ENCODE results near the gene MYT1.

MYT1 gene

GRCh38 chr20:64238115-64238825, 74.0 kb downstream of the MYT1 start:
- no peak overlapping the region for H3K4me3 ChIP-seq (ENCODE audit: low read depth in 1 of 2, low read length in 2 of 2)
- no peaks in the 10 kb centered on the region for H3K36me3 ChIP-seq (ENCODE audit: control insufficient read depth in 1 of 2, insufficient read depth in 2 of 2, low read length in 2 of 2)
- no peaks in the 10 kb centered on the region for H3K9me3 ChIP-seq (ENCODE audit: control insufficient read depth in 1 of 2, low read length in 2 of 2)
- H3K27me3 ChIP-seq (ENCODE audit: control insufficient read depth in 1 of 2, insufficient read depth in 2 of 2, low read length in 2 of 2), result no peaks in the 10 kb centered on the region
- H3K27ac ChIP-seq (ENCODE audit: low read depth, low read length), result no peak overlapping the region
- H3K9ac ChIP-seq (ENCODE audit: low read depth in 1 of 2, low read length in 2 of 2), result no peak overlapping the region
- H3K4me1 ChIP-seq (ENCODE audit: control insufficient read depth in 1 of 2, insufficient read depth in 2 of 2, low read length in 2 of 2), result no peaks in the 10 kb centered on the region

GRCh38 chr20:64238851-64239387, 74.7 kb downstream of the MYT1 start:
- H3K27me3 ChIP-seq (ENCODE audit: control insufficient read depth in 1 of 2, insufficient read depth in 2 of 2, low read length in 2 of 2), result no peaks in the 10 kb centered on the region
- H3K27ac ChIP-seq (ENCODE audit: low read depth, low read length), result no peak overlapping the region
- H3K36me3 ChIP-seq (ENCODE audit: control insufficient read depth in 1 of 2, insufficient read depth in 2 of 2, low read length in 2 of 2), result no peaks in the 10 kb centered on the region
- H3K4me1 ChIP-seq (ENCODE audit: control insufficient read depth in 1 of 2, insufficient read depth in 2 of 2, low read length in 2 of 2), result no peaks in the 10 kb centered on the region
- H3K9me3 ChIP-seq (ENCODE audit: control insufficient read depth in 1 of 2, low read length in 2 of 2), result no peaks in the 10 kb centered on the region
- no peak overlapping the region for H3K9ac ChIP-seq (ENCODE audit: low read depth in 1 of 2, low read length in 2 of 2)
- H3K4me3 ChIP-seq (ENCODE audit: low read depth in 1 of 2, low read length in 2 of 2), result no peak overlapping the region

- H3K27me3 ChIP-seq (ENCODE audit: control insufficient read depth in 1 of 2, insufficient read depth in 2 of 2, low read length in 2 of 2), result no peaks in the 10 kb centered on the region
- H3K36me3 ChIP-seq (ENCODE audit: control insufficient read depth in 1 of 2, insufficient read depth in 2 of 2, low read length in 2 of 2), result no peaks in the 10 kb centered on the region
- H3K9ac ChIP-seq (ENCODE audit: low read depth in 1 of 2, low read length in 2 of 2), result no peak overlapping the region
- no peak overlapping the region for H3K4me3 ChIP-seq (ENCODE audit: low read depth in 1 of 2, low read length in 2 of 2)
- H3K4me1 ChIP-seq (ENCODE audit: control insufficient read depth in 1 of 2, insufficient read depth in 2 of 2, low read length in 2 of 2), result no peaks in the 10 kb centered on the region
- H3K9me3 ChIP-seq (ENCODE audit: control insufficient read depth in 1 of 2, low read length in 2 of 2), result no peaks in the 10 kb centered on the region
- H3K27ac ChIP-seq (ENCODE audit: low read depth, low read length), result no peak overlapping the region
Measured at GRCh38 chr20:64239449-64240242, 75.4 kb downstream of the MYT1 start.

- Histone ChIP-seq H3K27ac (ENCODE audit: low read depth, low read length) (no peak overlapping the region), H3K9ac (ENCODE audit: low read depth in 1 of 2, low read length in 2 of 2) (no peak overlapping the region), H3K4me3 (ENCODE audit: low read depth in 1 of 2, low read length in 2 of 2) (no peak overlapping the region), H3K9me3 (ENCODE audit: control insufficient read depth in 1 of 2, low read length in 2 of 2) (no peaks in the 10 kb centered on the region), H3K36me3 (ENCODE audit: control insufficient read depth in 1 of 2, insufficient read depth in 2 of 2, low read length in 2 of 2) (no peaks in the 10 kb centered on the region), H3K27me3 (ENCODE audit: control insufficient read depth in 1 of 2, insufficient read depth in 2 of 2, low read length in 2 of 2) (no peaks in the 10 kb centered on the region), H3K4me1 (ENCODE audit: control insufficient read depth in 1 of 2, insufficient read depth in 2 of 2, low read length in 2 of 2) (no peaks in the 10 kb centered on the region)
Measured at GRCh38 chr20:64240243-64241015, 76.2 kb downstream of the MYT1 start.

GRCh38 chr20:64241061-64241460, 76.8 kb downstream of the MYT1 start:
- no peak overlapping the region for H3K4me3 ChIP-seq (ENCODE audit: low read depth in 1 of 2, low read length in 2 of 2)
- no peaks in the 10 kb centered on the region for H3K9me3 ChIP-seq (ENCODE audit: control insufficient read depth in 1 of 2, low read length in 2 of 2)
- H3K9ac ChIP-seq (ENCODE audit: low read depth in 1 of 2, low read length in 2 of 2), result no peak overlapping the region
- H3K27ac ChIP-seq (ENCODE audit: low read depth, low read length), result no peak overlapping the region
- no peaks in the 10 kb centered on the region for H3K4me1 ChIP-seq (ENCODE audit: control insufficient read depth in 1 of 2, insufficient read depth in 2 of 2, low read length in 2 of 2)
- no peaks in the 10 kb centered on the region for H3K27me3 ChIP-seq (ENCODE audit: control insufficient read depth in 1 of 2, insufficient read depth in 2 of 2, low read length in 2 of 2)
- no peaks in the 10 kb centered on the region for H3K36me3 ChIP-seq (ENCODE audit: control insufficient read depth in 1 of 2, insufficient read depth in 2 of 2, low read length in 2 of 2)

- Histone ChIP-seq H3K4me1 (ENCODE audit: control insufficient read depth in 1 of 2, insufficient read depth in 2 of 2, low read length in 2 of 2) (no peaks in the 10 kb centered on the region), H3K4me3 (ENCODE audit: low read depth in 1 of 2, low read length in 2 of 2) (no peak overlapping the region), H3K36me3 (ENCODE audit: control insufficient read depth in 1 of 2, insufficient read depth in 2 of 2, low read length in 2 of 2) (no peaks in the 10 kb centered on the region), H3K9ac (ENCODE audit: low read depth in 1 of 2, low read length in 2 of 2) (no peak overlapping the region), H3K27me3 (ENCODE audit: control insufficient read depth in 1 of 2, insufficient read depth in 2 of 2, low read length in 2 of 2) (no peaks in the 10 kb centered on the region), H3K27ac (ENCODE audit: low read depth, low read length) (no peak overlapping the region), H3K9me3 (ENCODE audit: control insufficient read depth in 1 of 2, low read length in 2 of 2) (no peaks in the 10 kb centered on the region)
Measured at GRCh38 chr20:64242003-64242796, 77.9 kb downstream of the MYT1 start.

GRCh38 chr20:64242797-64243475, 78.7 kb downstream of the MYT1 start:
- Histone ChIP-seq H3K27me3 (ENCODE audit: control insufficient read depth in 1 of 2, insufficient read depth in 2 of 2, low read length in 2 of 2) (no peaks in the 10 kb centered on the region), H3K9me3 (ENCODE audit: control insufficient read depth in 1 of 2, low read length in 2 of 2) (no peaks in the 10 kb centered on the region), H3K36me3 (ENCODE audit: control insufficient read depth in 1 of 2, insufficient read depth in 2 of 2, low read length in 2 of 2) (no peaks in the 10 kb centered on the region), H3K4me1 (ENCODE audit: control insufficient read depth in 1 of 2, insufficient read depth in 2 of 2, low read length in 2 of 2) (no peaks in the 10 kb centered on the region), H3K9ac (ENCODE audit: low read depth in 1 of 2, low read length in 2 of 2) (no peak overlapping the region), H3K27ac (ENCODE audit: low read depth, low read length) (no peak overlapping the region), H3K4me3 (ENCODE audit: low read depth in 1 of 2, low read length in 2 of 2) (no peak overlapping the region)

- H3K9ac ChIP-seq (ENCODE audit: low read depth in 1 of 2, low read length in 2 of 2), result no peak overlapping the region
- H3K4me1 ChIP-seq (ENCODE audit: control insufficient read depth in 1 of 2, insufficient read depth in 2 of 2, low read length in 2 of 2), result no peaks in the 10 kb centered on the region
- H3K4me3 ChIP-seq (ENCODE audit: low read depth in 1 of 2, low read length in 2 of 2), result no peak overlapping the region
- H3K27me3 ChIP-seq (ENCODE audit: control insufficient read depth in 1 of 2, insufficient read depth in 2 of 2, low read length in 2 of 2), result no peaks in the 10 kb centered on the region
- no peaks in the 10 kb centered on the region for H3K9me3 ChIP-seq (ENCODE audit: control insufficient read depth in 1 of 2, low read length in 2 of 2)
- no peaks in the 10 kb centered on the region for H3K36me3 ChIP-seq (ENCODE audit: control insufficient read depth in 1 of 2, insufficient read depth in 2 of 2, low read length in 2 of 2)
- H3K27ac ChIP-seq (ENCODE audit: low read depth, low read length), result no peak overlapping the region
Measured at GRCh38 chr20:64244281-64244805, 80.1 kb downstream of the MYT1 start.
